ENCODE results near the gene VTI1A.

The VTI1A gene

DNA sequence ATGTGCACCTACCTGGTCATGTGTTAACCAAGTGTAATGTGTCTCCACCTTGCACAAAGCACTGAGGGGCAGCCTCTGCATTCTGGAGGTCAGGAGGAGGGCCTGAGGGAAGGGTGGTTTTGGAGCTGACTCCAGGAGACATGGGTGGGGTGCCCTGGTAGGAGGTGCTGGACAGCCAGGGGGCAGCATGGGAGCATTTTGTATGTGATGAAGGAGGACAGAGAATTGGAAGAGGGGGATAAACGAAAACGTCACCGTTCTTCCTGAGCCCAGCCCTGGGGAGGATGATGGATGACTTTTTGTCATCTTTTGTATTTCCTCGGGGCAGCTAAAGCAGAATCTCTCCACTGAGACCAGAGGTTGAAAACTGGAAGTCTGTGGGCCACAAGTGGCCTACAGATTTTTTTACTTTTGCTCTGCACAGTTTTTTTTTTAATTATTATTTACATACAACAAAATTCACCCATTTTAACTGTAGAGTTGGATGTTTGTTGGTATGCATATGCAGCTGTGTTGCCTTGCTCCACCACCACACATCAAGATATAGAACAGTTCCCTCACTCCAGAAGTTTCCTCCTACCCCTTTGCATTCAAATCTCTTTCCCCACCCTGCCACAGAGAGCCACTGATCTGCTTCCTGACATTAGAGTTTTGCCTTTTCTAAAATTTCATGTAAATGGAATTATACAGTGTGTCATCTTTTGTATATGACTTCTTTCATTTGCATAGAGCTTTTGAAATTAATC, 242.5 kb downstream of the VTI1A start:
- no peak for DNase-seq

DNA sequence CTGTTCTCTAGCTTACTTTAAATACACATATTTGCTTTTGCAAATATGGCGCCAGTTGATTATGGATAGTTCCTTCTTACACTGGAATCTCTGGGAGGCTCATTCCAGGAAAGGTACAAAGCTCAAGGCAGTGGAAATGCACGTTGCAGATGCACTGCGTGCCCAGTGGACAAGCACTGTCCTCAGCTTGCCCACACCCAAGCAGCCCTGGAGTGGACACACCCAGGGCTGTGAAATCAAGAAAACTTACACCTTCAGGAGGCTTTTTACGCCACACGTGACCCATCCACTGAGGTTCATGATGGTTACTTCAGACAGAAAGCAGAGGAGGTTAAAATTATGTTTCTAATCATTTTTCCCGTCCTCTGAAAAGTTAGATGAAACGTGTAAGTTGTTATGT, 248.5 kb downstream of the VTI1A start:
- DNase-seq = no peak

DNA sequence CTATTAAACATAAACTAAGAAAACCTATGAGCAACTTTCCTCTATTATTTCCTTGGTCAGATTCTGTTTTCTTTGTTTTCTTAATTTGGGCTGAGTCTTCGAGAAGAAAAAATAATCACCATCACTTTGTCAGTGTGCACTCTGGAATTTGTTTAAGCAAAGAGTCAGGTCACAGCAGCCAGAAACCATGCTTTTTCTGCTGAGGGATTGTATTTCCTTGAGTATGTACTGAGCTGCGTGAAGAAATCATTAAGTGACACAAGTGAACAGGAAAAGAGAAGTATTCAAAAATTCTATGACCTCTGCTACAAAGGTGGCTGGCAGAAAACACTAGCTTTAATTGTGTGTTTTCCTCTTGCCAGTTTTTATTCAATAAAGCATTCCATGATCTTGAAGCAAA, 249.6 kb downstream of the VTI1A start:
- no peak for DNase-seq

DNA sequence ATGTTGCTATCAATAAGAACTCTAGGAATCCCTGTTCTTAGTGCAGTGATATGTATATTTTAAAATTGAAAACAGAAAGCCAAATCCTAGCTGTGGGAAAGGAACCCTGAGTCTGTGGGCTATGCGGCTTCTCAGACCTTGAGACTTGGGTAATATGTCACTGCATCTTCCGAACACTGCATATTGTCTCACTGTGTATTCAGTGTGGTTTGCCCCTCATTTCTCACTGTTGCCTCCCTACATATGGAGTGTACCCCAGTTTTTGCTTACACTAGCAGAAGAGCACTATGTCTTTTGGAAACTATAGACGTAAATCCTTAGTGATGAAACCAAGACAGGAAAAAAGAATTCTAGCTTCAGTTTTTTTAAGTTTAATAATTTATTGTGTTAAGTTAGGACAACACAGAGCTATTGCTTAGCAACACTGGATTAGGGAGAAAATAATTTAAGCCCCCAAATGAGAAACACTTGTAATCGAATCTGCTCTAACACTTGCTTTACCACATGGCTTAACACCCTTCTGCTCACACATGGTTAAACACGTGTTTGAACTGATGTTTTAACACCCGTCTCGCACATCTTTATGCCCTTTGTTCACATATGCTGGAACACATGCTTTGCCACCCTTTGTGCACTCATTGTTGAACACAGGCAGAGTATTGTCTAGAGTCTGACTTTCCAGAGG, 251.3 kb downstream of the VTI1A start:
- DNase-seq = no peak

DNA sequence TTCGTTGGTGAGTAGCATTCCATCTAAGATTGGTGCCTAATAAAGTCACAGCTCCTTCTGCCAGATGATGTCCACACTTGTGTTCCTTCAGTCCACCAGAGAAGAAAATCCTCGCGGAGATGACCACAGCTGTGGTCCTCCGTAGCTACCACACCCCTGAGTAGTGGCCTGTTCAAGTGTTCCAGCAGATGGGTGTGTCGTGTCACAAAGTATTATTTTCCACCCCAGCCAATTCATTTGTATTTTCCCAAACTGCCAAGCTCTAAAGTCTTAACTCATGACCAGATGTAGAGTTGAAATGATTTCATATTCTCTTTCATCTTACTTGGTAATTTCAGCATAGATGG, 251.8 kb downstream of the VTI1A start:
- no peak for DNase-seq

DNA sequence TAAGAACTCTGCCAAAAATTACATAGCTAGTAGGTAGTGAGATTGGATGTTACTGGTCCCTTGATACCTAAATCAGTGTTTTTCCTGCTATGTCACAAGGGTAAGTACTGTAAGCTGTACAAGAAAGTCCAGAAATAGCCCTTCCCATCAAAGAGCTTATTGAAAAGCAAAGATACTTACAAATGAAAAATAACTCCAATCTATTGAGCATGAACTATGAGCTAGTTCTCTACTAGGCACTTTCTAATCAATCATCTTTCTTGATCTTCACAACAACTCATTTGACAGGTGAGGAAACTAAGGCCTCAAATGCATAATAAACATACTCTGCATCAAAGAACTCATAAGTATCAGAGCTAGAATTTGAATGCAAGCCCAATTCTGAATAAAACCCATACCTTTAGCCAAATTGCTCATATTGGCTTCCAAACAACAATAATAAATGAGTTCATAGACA, 253.2 kb downstream of the VTI1A start:
- DNase-seq = no peak

DNA sequence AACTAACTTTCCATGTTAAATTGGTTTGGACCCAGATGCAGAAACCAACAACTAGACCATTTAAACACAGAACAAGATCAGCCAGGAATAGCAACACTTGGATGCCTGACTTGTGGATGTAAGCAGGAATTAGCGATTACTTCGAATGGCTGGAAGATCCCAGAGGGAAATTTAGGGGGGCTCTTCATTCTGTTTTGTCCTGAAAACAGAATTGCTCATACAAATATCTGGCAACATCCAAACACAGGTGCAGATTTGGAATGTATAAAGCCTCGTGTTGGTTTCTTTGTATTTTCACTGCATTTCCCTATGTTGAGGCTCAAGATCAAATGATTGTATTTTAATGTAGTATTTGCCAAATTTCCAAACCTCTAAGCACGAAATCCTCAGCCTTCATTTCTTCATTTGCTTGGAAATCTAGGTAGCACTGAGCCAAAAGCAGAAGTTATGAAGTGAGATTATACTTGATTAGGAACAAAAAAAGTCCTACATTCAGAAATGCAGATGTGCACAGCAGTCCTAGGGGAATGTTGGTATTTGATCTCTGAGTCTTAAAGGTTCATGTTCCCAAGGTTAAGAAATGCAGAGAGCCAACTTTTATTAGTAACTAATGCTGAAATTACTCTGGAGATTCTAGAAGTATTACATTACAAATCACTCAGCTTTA, 254.3 kb downstream of the VTI1A start:
- DNase-seq = no peak

DNA sequence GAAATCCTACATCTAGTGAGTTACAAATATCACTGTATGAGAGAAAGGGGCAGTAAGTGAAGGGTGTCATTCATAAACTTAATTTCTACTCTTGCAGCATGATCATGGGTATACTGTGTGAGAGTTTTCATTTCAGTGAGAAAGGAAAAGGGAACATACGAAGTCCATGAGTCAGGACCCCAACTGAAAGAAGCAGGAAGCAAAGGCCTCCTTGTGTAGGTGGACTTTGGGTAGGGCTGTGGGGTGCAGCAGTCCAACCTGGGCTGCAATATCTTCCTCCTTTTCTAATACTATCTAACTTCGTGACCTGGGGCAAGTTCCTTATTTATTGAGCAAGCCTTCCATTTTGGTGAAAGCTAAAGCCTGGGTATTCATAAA, 254.9 kb downstream of the VTI1A start:
- DNase-seq = no peak

DNA sequence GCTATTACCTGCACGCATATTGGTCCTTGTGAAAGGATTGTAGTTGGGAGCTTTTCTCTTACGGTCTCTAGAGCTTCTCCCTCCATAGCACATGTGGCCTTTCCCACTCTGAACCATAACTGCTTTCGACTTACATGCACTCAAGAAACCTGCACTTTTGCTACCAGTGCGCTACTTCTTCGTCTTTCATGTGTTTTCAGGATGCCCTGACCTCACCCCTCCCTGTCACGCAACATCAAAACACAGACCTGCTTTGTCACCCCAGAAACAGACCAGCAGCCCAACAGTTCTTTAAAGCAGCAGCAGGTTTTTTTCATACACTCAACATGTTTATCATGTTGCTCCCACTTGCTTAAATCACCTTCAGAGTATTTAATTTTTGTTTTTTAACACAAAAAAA, 259.6 kb downstream of the VTI1A start:
- no peak for DNase-seq

DNA sequence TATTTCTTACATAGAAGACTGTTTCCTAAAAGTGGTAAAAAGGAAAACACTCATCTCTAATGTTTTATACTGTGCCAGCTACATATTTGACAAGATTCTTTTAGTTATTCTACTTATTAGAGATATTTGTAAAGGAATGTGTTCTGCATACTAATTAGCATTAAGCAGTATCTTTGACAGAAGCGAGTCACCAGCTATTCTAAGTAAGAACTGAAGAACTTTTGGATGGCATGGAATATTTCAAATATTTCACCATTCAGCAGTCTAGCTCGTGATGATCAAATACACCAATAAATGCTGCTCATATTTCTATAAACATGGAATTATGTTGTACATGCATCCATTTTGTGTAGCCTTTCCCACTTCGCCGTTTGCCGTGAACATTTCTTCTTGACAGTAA, 261.4 kb downstream of the VTI1A start:
- DNase-seq = no peak

DNA sequence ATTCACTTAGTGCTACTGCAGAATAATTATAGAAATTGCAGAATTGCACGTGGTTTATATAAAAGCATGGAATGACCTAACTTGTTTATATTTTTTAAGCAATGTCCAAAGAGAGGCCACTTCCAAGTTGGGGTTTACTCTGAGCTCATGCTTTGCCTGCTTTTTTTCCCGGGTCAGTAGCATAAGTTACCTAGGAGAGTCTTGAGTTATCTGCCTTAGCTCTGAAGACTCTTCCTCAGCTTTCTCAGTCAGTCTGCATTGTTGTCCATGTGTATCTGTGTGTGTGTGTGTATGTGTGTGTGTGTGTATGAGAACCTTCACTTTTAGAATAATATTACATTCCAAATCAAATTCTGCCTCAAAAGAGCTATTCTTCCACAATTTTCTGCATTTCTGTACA, 263.5 kb downstream of the VTI1A start:
- no peak for DNase-seq

DNA sequence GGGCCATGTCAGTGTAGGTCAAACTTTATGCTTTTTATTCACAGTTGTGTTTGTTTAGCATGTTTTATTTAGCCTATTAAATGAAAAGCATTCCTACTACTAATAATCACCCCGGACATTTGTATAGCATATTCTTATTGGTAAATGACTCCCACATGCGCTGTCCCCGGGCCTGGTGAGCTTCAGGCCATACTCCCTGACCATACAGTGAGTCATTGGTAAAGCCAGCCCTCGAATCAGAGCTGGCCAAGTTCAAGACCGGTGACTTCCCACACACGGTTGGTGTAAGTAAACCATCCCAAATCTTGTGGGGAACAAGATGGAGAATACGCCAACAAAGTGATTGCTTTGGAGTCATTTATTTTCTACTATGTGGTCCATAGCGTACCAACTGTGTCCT, 264.4 kb downstream of the VTI1A start:
- no peak for DNase-seq

DNA sequence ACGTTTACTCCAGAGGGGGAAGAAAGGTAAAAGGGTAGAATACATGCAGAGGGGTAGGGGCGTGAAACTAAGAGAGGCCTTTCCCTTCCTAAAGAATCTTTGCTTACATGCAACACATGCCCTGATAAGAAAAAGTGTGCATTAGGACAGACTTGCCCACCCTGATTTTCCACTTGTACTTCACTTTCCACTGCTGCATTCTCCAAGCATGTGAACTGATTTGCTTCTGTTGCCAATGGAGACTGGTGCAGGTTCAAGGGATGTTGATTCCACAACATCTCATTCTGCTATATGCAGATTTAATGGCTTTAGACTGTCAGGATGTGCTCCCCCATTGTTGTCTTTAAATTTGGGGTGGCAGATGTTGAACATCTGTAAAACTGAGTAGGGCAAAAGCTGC, 265.5 kb downstream of the VTI1A start:
- DNase-seq = no peak

DNA sequence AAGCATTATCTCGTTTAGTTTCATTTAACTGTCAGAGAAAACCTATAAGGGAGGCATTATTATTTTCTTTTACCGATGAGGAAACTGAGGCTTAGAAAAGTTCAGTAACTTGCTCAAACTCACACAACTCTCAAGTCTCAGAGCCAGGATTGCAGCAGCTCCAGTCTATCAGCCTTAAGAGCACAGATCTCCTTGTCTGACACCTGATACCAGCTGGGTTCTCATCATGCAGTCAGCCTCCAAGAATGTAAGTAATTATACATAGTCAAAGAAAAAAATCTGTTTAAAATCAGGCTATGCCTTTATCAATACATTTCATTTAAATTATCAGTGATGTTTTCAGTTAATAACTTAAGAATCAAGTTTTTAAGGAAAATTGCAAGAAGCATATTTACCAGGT, 266.4 kb downstream of the VTI1A start:
- no peak for DNase-seq

DNA sequence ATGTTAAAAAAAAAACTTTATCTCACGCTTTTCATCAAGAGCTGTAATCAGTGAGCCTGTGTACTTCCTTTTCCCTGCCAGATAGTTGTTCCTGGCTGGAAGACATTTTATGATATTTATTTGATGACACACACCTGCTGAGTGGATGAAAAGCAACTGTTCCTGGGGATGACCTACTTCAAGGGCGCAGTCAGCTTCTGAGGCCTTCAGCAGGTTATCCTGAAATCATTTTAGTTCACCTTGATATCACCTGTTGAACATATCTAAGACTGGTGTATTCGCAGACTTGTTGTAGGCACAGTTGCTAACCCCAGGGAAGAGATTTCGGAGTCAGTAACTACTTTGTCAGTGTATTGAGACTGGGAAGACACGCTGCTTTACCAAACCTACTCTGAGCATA, 268.6 kb downstream of the VTI1A start:
- DNase-seq = no peak

DNA sequence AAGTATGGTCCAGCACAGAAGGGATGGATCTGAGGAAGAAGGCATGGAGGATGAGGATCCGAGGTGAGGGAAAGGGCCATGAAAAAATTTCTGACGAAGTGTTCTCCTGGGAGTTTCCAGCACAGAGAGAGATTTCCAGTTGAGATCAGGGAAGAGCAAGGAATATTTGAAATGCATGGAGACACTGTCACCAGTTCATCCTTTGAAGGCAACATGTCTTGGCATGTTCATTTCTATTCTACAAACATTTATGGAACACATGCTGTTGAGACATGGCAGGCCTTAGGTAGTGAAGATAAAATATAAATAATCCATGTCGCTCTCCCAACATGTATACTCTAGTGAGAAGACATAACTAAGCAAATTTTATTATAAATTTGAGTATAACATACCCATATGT, 269.1 kb downstream of the VTI1A start:
- no peak for DNase-seq

DNA sequence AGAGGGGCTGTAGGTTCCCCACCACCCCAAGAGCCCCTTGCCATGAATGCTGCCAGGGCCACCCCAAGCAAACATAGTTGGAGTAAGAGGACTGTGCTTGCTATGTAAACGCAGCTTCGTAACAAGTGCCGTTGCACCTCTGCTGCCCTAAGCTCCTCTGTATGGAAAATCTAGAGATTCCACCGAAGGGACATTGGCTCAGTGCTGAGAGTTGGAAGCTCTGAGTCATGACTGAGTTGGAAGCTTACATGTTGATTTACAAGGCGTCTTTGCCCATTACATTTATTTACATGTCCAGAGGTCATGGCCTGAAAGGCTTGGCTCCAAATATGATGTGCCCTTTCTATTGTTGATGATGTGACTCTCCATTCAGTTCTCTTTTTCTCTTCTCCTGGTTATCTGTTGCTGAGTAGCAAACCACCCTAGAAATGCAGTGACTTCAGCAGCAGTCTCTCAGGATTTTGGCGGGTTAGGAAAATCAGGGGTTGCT, 270.0 kb downstream of the VTI1A start:
- DNase-seq = no peak

DNA sequence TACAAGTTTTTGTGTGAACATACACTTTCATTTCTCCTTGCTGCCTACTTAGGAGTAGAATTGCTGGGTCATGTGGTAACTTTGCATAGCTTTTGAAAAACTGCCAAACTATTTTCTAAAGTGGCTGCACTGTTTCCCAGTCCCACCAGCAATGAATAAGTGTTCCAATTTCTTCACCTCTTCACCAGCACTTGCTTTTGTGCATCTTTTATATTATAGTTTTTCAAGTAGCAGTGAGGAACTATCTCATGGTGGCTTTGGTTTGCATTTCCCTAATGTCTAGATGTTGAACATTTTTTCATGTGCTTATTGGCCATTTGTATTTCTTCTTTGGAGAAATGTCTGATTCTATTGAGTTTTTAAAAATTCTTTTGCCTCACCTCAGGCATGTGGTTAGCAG, 273.2 kb downstream of the VTI1A start:
- no peak for DNase-seq

DNA sequence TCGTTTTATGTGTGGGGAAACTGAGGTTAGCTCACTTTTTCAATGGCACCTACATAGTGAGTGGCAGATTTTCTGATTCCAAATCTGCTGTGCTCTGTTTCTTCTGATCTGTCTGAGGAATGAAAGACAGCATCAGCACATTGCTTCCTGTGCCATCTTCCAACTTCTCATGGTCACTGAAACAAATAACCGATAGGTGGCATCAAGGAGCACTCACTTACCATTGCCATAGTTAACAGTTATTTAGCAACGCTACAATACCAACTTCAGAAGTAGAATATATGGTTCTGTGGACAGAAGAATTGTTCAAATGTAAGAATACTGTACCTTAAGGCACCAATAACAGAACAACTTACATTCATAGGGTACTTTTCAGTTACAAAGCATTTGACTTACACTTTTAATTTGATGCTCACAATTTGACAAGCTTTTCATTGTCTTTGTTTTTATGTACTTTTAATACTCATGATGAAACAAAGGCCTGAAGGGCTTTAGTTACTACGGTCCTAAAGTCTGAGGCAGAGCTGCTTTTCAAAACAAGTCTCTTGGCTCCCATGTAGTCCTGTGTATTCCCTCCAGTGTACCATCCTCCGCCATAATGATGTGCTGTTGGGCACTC, 274.2 kb downstream of the VTI1A start:
- no peak for DNase-seq

DNA sequence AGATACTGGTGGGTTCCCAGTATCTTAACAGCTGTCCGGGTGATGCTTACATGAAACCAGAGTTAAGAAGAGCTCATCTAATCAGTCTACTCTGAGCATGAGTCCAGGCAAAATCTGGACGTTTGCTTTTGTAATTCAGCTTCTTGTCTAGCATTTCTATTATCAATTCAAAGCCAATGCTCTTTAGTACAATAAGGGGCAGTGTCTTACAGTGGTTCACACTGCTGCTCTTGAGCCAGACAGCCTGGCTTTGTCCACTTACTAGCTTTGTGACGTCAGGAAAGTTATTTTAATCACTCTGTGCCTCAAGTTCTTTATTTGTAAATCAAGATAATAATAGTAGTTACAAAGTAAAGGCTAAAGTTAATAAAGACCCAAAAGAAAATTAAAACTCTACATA, 275.7 kb downstream of the VTI1A start:
- DNase-seq = no peak

DNA sequence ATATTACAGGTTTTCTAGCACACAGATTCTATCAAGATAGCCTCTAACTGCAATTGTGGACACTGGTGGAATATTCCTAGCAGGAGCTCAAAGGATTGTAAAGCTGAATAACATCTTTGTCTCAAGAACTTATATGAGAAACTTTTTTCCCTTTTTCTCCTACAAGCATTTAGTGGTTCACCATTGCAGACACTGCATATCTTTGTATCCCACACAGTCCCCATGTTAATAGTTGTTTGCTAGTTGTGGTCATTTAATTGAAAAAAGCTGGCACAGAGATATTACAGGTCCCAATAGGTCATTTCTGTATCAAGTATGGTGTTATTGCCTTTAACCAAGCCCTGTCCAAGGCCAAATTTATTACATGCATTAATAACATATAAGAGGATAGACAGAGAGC, 276.9 kb downstream of the VTI1A start:
- DNase-seq = no peak

DNA sequence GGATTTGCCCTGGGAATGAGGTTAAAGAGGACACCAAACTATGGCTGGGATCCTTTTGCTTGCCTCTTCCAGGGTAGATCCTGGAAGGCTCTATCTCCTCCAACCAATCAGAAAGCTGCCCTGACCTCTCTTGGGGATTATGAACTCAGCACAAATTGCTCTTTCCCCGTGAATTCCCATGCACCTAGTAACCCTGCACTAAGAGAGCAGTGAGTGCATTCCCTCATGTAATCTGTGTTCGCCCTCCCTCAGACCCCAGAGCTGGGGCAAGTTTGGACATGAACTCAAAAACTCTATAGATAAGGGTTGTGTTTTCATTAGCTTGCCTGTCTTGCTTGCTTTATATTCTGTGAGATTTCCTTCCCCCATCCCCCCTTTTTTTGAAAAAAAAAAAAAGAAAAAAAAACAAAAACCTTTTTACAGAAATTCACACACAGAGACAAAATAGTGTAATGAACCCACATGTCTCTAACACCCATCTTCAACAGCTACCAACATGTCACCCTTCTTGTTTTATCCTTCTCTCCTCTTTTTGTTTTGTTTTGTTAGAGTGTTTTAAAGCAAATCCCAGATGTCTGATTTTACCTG, 277.5 kb downstream of the VTI1A start:
- DNase-seq = no peak

DNA sequence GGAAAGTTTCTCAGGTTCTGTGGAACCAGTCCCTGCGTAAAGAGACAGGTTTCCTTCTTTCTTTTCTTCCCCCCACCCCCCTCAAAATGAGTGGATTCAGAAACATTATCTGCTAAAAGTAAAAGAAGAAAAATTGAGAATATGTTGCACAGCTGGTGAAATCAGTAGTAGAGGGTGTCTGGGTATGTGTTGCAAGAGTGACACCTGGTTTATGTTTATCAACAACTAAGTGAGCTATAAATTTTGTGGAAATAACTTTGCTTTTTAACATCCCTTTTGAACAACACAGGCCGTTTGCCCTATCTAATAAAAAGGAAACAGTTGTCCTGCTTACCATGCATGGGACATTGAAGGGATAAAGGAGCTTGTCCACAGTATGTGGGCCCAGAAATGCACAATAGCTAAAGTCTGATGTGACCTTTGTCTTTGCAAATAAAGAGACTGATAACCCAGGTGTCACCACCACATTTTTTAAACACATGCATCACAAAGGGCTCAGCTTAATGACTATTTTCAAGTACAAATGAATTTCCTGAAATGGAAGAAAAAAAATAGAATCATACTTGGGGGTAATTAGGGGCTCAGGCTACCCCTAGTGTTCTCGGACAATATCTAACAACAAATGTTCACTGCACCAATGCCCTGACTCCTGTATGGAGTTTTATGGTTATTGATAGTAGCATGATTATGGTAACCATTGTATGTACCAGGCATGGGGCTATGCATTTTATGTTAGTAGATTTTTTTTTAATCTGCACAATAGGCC, 281.3 kb downstream of the VTI1A start:
- DNase-seq = no peak
